Psoas muscle (tissue), 8 donors: ENCODE measurements around the gene LACTB. TPM values are rescaled to one million over a fixed set of nuclear protein-coding genes. Genes with fewer than 3 reads are reported as not detected.
A peak's percentile ranks its signal among the peaks of the same experiment; 100 is the strongest.
"Not testable (repeated sequence)": the region's sequence is repeated elsewhere in the genome, so short reads cannot be mapped to it uniquely, and the experiment has no call there.

Experiments
- ATAC-seq, 4 donors: fragments of 200-7000 bp; cut with Tn5 transposase; one replicate each; pipeline ENCODE4 v1.9.1; 2020; ENCODE audit warnings: moderate library complexity in 3 of 4, mild to moderate bottlenecking in 2 of 4
- DNase-seq, 2 donors: peaks; one replicate each; pipeline ENCODE4 v3.0.0-alpha.2; 2020
- H3K27ac ChIP-seq: fragments of 200-600 bp; one replicate; pipeline ENCODE4 v1.8.0; 2022
- H3K27me3 ChIP-seq, 3 donors: fragments of 200-600 bp in 1 of 3; one replicate each; pipeline versions ENCODE4 v1.6.1 to v1.8.0; 2013 to 2022; ENCODE audit warnings: low read length in 2 of 3, mild to moderate bottlenecking in 2 of 3, moderate library complexity in 1 of 3; ENCODE audit not compliant: insufficient read depth in 3 of 3
- H3K36me3 ChIP-seq, 2 donors: fragments of 200-600 bp in 1 of 2; one replicate each; pipeline versions ENCODE4 v1.6.1 to v1.8.0; 2013 to 2022; ENCODE audit warnings: low read depth in 1 of 2, mild to moderate bottlenecking in 1 of 2, moderate library complexity in 1 of 2; ENCODE audit not compliant: insufficient read depth in 1 of 2
- H3K4me1 ChIP-seq: fragments of 200-600 bp; one replicate; pipeline ENCODE4 v1.8.0; 2022
- H3K4me3 ChIP-seq: fragments of 200-600 bp; one replicate; pipeline ENCODE4 v1.8.0; 2022; ENCODE audit warnings: mild to moderate bottlenecking
- H3K9me3 ChIP-seq: fragments of 200-600 bp; one replicate; pipeline ENCODE4 v1.8.0; 2022
- WGBS, 3 donors: extraction: QIAGEN DNeasy Blood & Tissue Kit; methylation state at CpG; one replicate each; pipeline versions ENCODE4 v1.1.6 to v1.1.7; 2013; 5-methylcytosine and 5-hydroxymethylcytosine counted together
- intact Hi-C, 2 donors: fragments of 100-400 bp; cut with DNase I; formaldehyde crosslinking; loops; one replicate each; pipeline versions ENCODE4 v1.11.0 to v1.14.2; 2022
- polyA plus RNA-seq, 3 donors: library from polyadenylated mRNA; stranded (reverse); fragments of 200-250 nt; gene quantifications; one replicate each; pipeline ENCODE4 v1.2.3, GENCODE V29; 2013
- total RNA-seq, 4 donors: library from RNA; stranded (reverse); fragmentation: NEBNext Ultra II Directional in 2 of 4; extraction: Animal tissue kit (Norgen Biotek cat#: 25700) in 2 of 4; gene quantifications; one replicate each; pipeline versions ENCODE4 v1.2.1 to v1.2.4, GENCODE V29; 2021 to 2023
- TF ChIP-seq, protein P1 (sequence below): fragments of 200-600 bp; IDR thresholded peaks from one replicate; pipeline ENCODE4 v1.8.0; 2022; ENCODE audit warnings: antibody characterized with exemption
- donor health status: healthy with polysubstance abuse.
- donor health status: DM: no; HTN: no; CAD: no; lungs with moderate emphysema.
- donor health status: Bipolar disorder and iron deficiency.
- donor health status: healthy.
- donor health status: DM: yes; HTN: yes; CAD: no.
- donor health status: DM: no; HTN: no; CAD: no.
- donor health status: DM: no; HTN: no; CAD: no.
- donor health status: DM: yes; HTN: yes; CAD: no.

Gene LACTB
- total and polyA plus RNA-seq, 7 donors = 23.0 to 44.6 (median 29.7) TPM

- intact Hi-C loops = loop anchor here (2.0 to 10.0 kb wide), 5 partner anchors 45 to 307 kb away; no protein-coding TSS in a partner anchor
- H3K36me3 ChIP-seq = no peaks in the 10 kb centered on the region
- no peak overlapping the region for H3K27ac ChIP-seq
- H3K4me1 ChIP-seq = no peaks in the 10 kb centered on the region
- H3K9me3 ChIP-seq = no peaks in the 10 kb centered on the region
- no peak overlapping the region for H3K4me3 ChIP-seq
- WGBS, 3 donors = 73 to 74% (median 74%) methylated on average over 4 of the region's 4 CpGs
- DNase-seq (no peak), ATAC-seq (no peak)
- TF ChIP-seq, protein P1, sequence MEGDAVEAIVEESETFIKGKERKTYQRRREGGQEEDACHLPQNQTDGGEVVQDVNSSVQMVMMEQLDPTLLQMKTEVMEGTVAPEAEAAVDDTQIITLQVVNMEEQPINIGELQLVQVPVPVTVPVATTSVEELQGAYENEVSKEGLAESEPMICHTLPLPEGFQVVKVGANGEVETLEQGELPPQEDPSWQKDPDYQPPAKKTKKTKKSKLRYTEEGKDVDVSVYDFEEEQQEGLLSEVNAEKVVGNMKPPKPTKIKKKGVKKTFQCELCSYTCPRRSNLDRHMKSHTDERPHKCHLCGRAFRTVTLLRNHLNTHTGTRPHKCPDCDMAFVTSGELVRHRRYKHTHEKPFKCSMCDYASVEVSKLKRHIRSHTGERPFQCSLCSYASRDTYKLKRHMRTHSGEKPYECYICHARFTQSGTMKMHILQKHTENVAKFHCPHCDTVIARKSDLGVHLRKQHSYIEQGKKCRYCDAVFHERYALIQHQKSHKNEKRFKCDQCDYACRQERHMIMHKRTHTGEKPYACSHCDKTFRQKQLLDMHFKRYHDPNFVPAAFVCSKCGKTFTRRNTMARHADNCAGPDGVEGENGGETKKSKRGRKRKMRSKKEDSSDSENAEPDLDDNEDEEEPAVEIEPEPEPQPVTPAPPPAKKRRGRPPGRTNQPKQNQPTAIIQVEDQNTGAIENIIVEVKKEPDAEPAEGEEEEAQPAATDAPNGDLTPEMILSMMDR = no peak
- no peaks in the 10 kb centered on the region for H3K27me3 ChIP-seq
Measured at GRCh38 chr15:63091679-63092446, 29.8 kb upstream of the LACTB start.

- WGBS, 3 donors = 25 to 30% (median 25%) methylated on average over 6 of the region's 6 CpGs
- H3K4me3 ChIP-seq = no peak overlapping the region
- TF ChIP-seq, protein P1 = peak; percentile 86
- no peaks in the 10 kb centered on the region for H3K9me3 ChIP-seq
- H3K4me1 ChIP-seq = no peaks in the 10 kb centered on the region
- ATAC-seq = peak; percentile 94 to 98 (median 96)
- H3K27ac ChIP-seq = no peak overlapping the region
- intact Hi-C loops = loop anchor here (1.0 to 10.0 kb wide), 8 partner anchors 46 to 311 kb away; no protein-coding TSS in a partner anchor
- H3K27me3 ChIP-seq = no peaks in the 10 kb centered on the region
- no peaks in the 10 kb centered on the region for H3K36me3 ChIP-seq
- DNase-seq = peak; percentile 76 to 85
Measured at GRCh38 chr15:63093486-63094205, 28.0 kb upstream of the LACTB start.

DNA sequence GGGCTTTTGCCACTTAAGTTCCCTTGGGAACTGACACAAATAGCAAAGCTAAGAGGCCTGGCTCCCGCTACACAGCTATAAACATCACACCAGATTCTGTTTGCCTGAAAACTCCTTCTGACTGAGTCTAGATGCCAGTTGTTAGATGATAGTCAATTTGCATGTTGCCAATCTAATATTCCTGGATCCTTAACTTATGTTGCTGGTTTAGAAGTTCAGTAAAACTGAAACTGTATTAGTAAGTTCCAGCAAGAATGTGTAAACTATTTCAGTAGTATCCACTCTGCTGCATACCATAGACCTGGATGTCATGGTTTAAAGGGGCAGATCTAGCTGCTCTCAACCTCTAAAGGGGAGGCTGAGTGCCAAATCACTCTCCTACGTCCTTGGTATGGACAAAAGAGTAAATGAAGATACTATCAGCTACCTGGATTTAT lies 27.1 kb upstream of the LACTB start:
- DNase-seq = no peak
- peak in 2 of 4 donors; percentile 48 to 53 for ATAC-seq
- Histone ChIP-seq H3K36me3 (no peaks in the 10 kb centered on the region), H3K27ac (no peak overlapping the region), H3K9me3 (no peaks in the 10 kb centered on the region), H3K4me1 (no peaks in the 10 kb centered on the region), H3K27me3 (no peaks in the 10 kb centered on the region), H3K4me3 (no peak overlapping the region)
- 30 to 76% (median 40%) methylated on average over 2 of the region's 2 CpGs for WGBS, 3 donors
- TF ChIP-seq, protein P1 = no peak
- intact Hi-C loops = loop anchor here (2.0 to 10.0 kb wide), 5 partner anchors 47 to 312 kb away; no protein-coding TSS in a partner anchor

- ATAC-seq = no peak
- intact Hi-C loops = loop anchor here in 1 of 2 donors (10.0 kb wide), 2 partner anchors 101 to 311 kb away; no protein-coding TSS in a partner anchor
Measured at GRCh38 chr15:63096178-63096577, 25.5 kb upstream of the LACTB start.

DNA sequence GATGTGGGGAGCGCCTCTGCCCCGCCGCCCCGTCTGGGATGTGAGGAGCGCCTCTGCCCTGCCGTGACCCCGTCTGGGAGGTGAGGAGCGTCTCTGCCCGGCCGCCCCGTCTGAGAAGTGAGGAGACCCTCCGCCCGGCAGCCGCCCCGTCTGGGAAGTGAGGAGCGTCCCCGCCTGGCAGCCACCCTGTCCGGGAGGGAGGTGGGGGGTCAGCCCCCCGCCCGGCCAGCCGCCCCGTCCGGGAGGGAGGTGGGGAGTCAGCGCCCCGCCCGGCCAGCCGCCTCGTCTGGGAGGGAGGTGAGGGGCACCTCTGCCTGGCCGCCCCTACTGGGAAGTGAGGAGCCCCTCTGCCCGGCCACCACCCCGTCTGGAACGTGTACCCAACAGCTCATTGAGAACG lies 22.8 kb upstream of the LACTB start:
- not testable (repeated sequence) for H3K4me3 ChIP-seq, H3K27me3 ChIP-seq, H3K4me1 ChIP-seq, H3K36me3 ChIP-seq, H3K9me3 ChIP-seq, DNase-seq, ATAC-seq, H3K27ac ChIP-seq
- 92 to 94% (median 92%) methylated on average over 12 to 28 of the region's 33 CpGs for WGBS, 3 donors
- intact Hi-C loops = loop anchor here in 1 of 2 donors (10.0 kb wide), 2 partner anchors 104 to 314 kb away; no protein-coding TSS in a partner anchor

More at GRCh38 chr15:63096178-63096577, 25.5 kb upstream of the LACTB start:
- Histone ChIP-seq H3K4me1 (no peaks in the 10 kb centered on the region), H3K27me3 (no peaks in the 10 kb centered on the region), H3K27ac (no peak overlapping the region), H3K36me3 (no peaks in the 10 kb centered on the region), H3K4me3 (no peak overlapping the region), H3K9me3 (no peaks in the 10 kb centered on the region)
- DNase-seq = no peak
- TF ChIP-seq, protein P1 = no peak
- 85 to 93% (median 85%) methylated on average over 4 of the region's 4 CpGs for WGBS, 3 donors

DNA sequence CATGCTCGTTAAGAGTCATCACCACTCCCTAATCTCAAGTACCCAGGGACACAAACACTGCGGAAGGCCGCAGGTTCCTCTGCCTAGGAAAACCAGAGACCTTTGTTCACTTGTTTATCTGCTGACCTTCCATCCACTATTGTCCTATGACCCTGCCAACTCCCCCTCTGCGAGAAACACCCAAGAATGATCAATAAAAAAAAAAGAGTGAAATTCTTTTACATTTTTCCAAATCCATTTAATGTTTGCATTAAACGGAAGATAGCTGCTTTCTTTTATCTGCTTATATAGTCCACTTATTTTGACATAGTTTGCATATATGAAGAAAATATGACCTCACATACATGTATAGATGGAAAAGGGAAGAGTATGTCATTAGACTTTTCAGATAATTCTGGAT lies 22.1 kb upstream of the LACTB start:
- 74 to 85% (median 85%) methylated on average over 3 to 5 of the region's 5 CpGs for WGBS, 3 donors
- not testable (repeated sequence) for H3K4me3 ChIP-seq, H3K4me1 ChIP-seq, H3K36me3 ChIP-seq, H3K27me3 ChIP-seq, H3K27ac ChIP-seq, DNase-seq, H3K9me3 ChIP-seq, ATAC-seq
- intact Hi-C loops = loop anchor here in 1 of 2 donors (10.0 kb wide), 2 partner anchors 105 to 315 kb away; no protein-coding TSS in a partner anchor
